CD4-positive, alpha-beta T cell treated with Interleukin-17A for 4 hours (primary cell): ENCODE results near the gene IGFBP6.

ENCODE experiments used
- DNase-seq: peaks from one replicate; pipeline ENCODE4 v3.0.0-alpha.2; 2020; ENCODE audit warnings: mixed read lengths

Gene IGFBP6

DNA sequence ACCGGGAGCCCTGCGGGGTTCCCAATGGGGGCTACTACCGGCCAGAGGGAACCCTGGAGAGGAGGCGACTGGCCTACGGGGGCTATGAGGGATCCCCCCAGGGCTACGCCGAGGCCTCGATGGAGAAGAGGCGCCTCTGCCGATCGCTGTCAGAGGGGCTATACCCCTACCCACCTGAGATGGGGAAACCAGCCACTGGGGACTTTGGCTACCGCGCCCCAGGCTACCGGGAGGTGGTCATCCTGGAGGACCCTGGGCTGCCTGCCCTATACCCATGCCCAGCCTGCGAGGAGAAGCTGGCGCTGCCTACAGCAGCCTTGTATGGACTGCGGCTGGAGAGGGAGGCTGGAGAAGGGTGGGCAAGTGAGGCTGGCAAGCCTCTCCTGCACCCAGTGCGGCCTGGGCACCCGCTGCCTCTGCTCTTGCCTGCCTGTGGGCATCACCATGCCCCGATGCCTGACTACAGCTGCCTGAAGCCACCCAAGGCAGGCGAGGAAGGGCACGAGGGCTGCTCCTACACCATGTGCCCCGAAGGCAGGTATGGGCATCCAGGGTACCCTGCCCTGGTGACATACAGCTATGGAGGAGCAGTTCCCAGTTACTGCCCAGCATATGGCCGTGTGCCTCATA lies 37.9 kb upstream of the IGFBP6 start:
- DNase-seq, result no peak

GRCh38 chr12:53060064-53060720 lies 37.3 kb upstream of the IGFBP6 start:
- DNase-seq, result no peak

DNA sequence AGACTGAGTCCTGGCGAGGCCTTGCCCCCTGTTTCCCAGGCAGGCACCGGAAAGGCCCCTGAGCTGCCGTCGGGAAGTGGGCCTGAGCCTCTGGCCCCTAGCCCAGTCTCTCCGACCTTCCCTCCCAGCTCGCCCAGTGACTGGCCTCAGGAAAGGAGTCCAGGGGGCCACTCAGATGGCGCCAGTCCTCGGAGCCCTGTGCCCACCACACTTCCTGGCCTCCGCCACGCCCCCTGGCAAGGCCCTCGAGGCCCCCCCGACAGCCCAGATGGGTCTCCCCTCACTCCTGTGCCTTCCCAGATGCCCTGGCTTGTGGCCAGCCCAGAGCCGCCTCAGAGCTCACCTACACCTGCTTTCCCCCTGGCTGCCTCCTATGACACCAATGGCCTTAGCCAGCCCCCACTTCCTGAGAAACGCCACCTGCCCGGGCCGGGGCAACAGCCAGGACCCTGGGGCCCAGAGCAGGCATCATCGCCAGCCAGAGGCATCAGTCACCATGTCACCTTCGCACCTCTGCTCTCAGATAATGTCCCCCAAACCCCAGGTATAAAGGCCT lies 36.7 kb upstream of the IGFBP6 start:
- DNase-seq, result no peak

- DNase-seq, result no peak
Measured at GRCh38 chr12:53061404-53062010, 36.0 kb upstream of the IGFBP6 start.

DNA sequence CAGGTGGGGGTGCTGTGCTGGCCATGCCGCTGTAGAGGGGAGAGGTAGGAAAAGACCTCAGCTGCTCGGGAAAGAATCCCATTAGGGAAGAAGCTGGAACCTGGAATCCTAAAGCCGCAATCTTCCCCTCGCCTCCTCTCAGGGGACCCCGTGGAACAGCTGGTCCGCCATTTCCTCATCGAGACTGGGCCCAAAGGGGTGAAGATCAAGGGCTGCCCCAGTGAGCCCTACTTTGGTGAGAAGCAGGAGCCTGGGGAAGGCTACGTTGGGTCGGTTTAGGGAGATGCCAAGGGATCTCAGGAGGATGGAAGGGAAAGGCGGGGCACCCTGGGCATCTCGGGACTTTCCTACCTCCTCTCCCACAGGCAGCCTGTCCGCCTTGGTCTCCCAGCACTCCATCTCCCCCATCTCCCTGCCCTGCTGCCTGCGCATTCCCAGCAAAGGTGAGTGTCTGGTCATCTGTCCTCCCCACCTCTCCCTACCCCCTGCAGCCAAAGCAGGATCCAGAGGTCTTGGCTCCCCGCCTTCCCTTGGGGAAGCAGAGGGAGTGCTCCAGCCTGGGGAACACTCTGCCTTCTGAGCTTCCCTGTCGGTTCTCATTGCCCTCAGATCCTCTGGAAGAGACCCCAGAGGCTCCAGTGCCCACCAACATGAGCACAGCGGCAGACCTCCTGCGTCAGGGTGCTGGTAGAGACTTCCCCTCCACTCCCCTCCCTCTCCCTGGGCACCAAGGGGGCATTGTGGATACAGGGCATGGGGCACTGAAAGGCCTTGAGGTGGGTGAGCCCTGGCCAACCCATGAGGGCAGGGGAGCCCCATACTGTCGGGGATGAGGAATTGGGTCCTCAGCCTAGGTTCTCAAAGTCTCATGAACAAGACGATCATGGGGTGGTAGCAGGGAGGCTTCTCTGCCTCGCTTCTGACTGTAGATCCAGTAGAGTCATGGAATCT lies 35.2 kb upstream of the IGFBP6 start:
- DNase-seq, result no peak

DNA sequence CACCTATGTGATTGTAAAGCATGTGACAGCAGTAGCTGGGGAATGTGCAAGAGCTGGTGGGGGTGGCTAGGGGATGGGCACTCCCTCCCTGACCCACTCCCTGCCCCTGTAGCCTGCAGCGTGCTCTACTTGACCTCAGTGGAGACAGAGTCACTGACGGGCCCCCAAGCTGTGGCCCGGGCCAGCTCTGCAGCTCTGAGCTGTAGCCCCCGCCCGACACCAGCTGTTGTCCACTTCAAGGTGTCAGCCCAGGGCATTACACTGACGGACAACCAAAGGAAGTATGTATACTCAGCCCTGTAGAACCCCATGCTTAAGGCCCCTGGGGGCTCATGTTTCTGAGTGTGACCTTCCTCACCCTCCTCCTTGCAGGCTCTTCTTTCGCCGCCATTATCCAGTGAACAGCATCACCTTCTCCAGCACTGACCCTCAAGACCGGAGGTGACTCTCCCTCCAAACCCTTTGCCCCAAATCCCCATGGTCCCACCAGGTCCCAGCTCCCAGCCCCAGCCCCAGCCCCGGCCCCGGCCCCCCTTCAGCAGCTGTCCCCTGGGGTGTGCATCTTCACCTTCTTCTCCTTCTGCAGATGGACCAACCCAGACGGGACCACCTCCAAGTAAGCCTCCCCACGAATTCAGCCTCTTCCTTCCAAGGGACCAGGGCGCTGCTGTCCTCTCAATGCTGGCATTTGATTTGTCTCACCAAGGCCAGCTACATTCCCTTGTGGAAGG lies 34.3 kb upstream of the IGFBP6 start:
- DNase-seq, result no peak

DNA sequence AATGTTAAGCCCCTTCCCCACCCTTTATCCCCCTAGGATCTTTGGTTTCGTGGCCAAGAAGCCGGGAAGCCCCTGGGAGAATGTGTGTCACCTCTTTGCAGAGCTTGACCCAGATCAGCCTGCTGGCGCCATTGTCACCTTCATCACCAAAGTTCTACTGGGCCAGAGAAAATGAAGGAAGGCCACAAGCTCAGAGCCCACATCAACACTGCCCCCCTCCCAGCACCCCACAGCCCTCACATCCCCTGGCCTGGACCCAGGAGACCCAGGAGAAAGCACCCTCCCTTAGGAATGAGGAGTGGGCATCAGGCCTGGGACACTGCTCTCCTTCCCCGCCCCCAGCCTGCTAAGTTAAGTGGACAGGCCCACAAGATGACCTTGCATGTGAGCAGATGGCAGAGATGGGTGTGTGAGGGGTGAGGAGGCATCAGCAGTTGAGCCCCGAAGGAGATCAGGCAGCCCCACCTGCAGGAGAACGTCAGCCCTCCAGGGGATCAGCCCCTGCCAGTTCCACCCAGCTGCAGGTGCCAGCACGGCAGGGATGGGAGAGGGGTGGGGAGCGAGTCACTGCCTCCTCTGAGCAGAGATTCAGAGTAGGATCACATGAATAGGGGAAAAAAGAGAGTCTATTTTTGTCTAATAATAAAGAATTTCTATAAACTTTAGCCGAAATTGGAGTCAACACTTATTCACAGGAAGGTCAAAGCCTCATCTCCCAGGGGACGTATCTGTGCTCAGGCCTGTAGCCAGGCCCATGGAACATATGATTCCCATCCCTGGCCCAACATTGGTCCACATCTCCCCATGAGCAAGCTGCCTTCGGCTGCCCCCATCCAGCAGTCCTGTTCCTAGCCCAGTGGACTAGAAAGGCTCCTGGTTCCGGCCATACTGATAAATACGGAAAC lies 33.5 kb upstream of the IGFBP6 start:
- DNase-seq, result no peak

GRCh38 chr12:53064613-53065436 lies 32.6 kb upstream of the IGFBP6 start:
- DNase-seq, result no peak

GRCh38 chr12:53065470-53065869 lies 32.0 kb upstream of the IGFBP6 start:
- DNase-seq, result no peak

DNA sequence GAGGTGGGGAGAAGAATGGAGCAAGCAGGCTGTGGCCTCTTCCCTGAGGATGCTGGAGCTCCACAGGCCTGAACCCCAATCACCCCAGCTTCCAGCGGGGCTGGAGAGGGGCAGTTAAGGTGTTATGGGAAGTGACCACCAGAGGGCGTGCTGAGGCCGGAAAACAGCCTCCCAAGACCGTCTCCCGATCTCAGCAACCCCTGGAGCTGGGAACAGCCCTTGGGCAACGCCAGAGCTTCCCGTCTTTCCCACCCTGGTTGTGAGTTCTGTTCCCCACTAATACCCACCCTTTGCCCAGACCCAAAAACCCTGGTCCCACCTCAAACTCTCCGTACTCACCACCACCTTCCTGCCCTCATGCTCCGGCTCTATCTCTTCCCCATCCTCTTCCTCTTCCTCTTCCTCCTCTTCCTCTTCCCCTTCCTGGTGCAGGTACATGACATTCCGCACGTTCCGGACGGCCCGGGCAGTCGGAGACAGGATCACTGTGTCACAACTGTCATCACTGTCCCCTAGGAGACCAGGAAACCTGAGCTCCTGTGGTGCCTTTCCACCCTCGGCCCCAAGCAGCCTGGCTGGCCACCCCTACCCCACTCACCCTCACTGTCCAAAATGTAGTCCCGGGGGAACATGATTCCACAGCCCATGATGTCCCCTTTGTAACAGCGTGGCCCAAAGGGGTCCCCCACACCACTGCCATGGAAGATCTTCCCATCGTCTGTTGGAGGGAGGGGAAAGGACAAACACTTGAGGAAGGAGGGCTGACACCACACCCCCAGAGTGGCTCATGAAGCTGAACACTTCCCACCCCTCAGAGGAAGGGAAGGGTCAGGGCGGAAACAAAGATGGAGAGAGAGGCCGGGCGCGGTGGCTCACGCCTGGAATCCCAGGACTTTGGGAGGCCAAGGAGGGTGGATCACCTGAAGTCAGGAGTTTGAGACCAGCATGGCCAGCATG lies 31.2 kb upstream of the IGFBP6 start:
- peak; percentile 84 for DNase-seq

DNA sequence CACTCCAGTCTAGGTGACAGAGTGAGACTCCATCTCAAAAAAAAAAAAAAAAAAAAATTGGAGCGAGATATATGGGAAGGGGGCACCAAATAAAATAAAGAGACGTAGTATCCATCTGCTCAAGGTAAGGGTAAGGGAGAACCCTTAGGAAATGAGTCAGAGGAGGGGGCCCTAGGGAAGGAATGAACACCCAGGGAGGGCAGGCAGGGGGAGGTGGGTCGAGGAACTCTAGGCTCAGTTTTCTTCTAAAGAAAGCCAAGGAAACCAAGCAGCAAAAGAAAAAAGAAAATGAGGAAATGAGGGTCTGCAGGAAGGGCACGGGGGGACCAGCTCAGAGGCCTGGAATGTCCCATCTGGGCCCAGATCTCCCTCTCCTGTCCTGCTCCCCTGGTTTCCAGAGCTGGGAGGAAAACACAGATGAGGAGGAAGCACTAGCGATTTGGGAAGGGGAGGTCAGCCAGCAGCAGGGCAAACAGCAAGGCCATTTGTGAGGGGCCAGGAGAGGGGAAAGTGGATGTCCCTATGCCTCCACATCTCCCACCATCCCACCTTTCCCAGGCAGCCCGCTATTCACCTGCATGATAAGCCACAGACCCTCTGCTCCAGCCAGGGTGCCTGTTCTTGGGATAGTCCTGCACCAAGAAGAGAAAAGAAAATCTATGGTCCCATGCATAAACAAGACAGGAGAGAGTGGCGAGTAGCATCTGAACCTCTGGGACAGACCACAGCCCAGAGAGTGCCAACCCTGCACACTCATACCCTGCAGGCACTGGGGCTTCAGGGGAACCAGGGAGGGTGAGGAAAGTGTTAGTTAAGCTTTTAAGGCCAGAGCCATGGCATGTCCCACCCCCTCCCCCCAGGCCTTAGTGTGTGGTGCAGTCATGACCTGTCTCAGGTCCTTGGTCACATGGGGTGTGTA lies 30.1 kb upstream of the IGFBP6 start:
- DNase-seq, result no peak

DNA sequence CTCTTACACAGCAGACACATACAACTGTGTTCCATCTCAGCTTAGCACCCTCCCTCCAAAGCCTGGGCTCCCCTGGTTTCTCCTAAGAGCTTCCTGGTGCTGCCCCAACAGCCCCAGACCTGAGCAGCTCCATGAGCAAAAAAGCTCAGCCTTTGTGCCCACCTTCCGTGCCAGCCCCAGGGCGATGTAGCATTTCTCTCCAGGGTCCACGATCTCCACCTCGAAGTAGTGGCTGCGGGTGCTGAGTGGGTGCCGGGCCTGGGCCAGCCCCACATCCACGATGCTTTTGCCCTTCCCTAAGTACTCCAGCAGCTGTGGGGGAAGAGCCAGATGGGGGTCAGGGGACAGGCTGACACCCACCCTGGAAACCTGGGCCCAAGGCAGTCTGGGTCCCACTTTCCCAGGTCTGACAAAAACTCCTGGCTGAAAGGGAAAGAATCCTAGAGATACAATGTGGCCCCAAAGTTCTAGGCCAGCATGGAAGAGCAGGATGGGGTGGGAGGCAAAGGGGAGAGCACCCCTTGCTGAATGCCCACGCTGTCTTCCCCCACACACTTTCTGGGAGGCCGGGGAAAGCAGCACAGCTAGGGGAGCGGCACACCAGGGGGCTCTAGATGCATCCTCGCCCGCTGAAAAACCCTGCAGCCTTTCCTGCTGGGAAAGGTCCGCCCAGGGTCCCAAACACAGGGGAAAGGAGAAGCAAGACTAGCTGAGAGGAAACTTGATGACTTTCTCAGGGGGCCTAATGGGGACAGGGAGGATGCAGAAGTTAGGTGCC lies 29.3 kb upstream of the IGFBP6 start:
- DNase-seq, result no peak

DNA sequence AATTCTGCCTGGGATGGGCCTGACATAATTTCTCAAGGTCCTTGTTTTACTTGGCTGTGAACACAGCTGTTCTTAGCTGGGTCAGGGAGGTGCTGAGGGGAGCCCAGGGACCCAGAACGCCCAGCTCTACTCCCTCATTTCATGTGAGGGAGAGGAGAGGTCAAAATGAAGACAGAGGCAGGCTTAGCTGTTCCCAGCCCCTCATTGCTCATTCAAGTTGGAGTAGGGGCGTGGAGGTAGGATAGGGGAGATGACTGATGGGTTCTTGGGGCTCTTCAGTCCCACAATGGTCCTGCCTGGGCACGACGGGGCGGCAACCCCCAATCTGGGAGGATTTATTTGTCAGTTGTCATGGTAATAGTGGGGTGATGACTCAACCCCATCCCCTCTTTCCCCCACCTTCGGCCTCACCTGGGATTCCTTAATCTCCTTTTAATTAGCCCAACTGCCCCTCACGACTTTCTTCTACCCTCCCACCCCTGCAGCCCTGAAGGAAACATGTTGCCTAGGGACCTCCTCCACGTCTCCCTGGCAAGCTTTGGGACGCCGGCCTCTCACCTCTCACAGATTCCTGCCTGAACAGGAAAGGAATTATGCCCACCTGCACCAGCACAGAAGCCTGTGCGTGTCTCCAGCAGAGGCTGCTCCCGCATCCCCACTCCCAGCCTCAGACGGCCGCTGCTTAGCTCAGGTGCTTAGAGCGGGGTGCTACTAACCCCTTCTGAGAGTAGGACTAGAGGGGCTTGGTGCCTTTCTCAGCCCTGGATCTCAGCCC lies 28.5 kb upstream of the IGFBP6 start:
- no peak for DNase-seq

DNA sequence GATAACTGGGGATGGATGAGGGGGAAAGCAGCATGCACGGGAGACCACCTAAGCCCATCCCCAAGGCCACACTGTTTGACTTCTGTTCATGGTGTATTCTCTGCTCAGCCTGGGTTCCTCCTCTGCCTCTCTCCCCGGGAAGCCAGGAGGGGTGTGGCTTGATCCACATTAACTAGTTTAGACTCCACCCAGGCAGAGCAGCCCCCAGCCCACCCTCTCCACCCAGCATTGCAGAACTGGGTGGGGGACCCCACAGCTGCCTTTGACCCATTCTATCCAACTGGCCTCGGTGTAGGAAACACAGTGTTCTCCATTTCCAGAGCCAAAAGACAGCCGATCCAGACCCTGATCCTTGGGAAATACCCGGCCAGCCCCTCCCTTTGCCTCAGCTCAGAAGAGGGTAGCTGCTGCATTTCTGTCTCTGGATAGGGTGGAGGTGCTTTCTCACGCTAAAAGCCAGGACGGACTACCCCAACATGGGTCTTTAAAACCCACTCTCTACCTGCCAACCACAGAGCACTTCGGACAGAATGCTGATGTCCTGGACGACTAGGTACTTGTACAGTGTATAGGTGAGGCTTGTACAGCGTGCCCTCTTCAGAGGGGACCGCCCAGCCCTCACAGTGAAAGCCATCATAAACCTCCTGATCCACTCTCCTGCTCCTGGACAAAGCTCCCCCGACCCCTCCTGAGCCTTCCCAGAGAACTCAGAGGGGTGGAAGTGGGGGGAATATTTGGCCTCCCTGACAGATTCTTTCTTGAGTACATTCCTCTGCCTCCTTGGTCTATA lies 27.7 kb upstream of the IGFBP6 start:
- no peak for DNase-seq

- no peak for DNase-seq
Measured at GRCh38 chr12:53070877-53071492, 26.5 kb upstream of the IGFBP6 start.
